K562 (cell line): Measurements from ENCODE around the gene FLVCR2. TPM values are rescaled to one million over a fixed set of nuclear protein-coding genes. Genes with fewer than 3 reads are reported as not detected.

Experiments
- ATAC-seq: fragments of 200-7000 bp; cut with Tn5 transposase; 3 replicates; pipeline ENCODE4 v1.9.1; 2020; ENCODE audit warnings: moderate library complexity
- BruUV-seq: library from RNA; stranded (reverse); fragments of 400-500 nt; replicated peaks from 2 replicates; lab custom pipeline; 2021; lab: Mats Ljungman, UMichigan
- CTCF ChIA-PET: fragments of 300-600 bp; formaldehyde crosslinking; extraction: SDS; loops from one replicate; lab custom pipeline; 2021; ENCODE audit warnings: low intra/inter-chr PET ratio; lab: Yijun Ruan, JAX
- POLR2A ChIA-PET: fragments of 300-600, 350-650 bp; sonication (Branson Sonifier 250); formaldehyde crosslinking; extraction: SDS; loops from one replicate; lab custom pipeline; 2021; ENCODE audit warnings: antibody characterized with exemption, inconsistent platforms; lab: Yijun Ruan, JAX
- DNase-seq, 4 experiments: peaks; one replicate each; pipeline versions ENCODE4 v3.0.0 to v3.0.0-alpha.2; 2011 to 2018; ENCODE audit warnings: low spot score in 3 of 4, mixed read lengths in 3 of 4; ENCODE audit errors: extremely low read depth in 1 of 4
- FAIRE-seq: peaks from 2 replicates; lab custom pipeline; 2011; peaks lifted over from hg19 to GRCh38; lab: Jason Lieb, UNC
- H2AFZ ChIP-seq: 2 replicates; pipeline ENCODE4 v1.6.0; 2011; ENCODE audit warnings: low read depth, low read length, control low read depth, inconsistent platforms
- H3K27ac ChIP-seq: fragments of 200-600 bp; 3 replicates; pipeline ENCODE4 v1.8.0; 2011; ENCODE audit warnings: low read depth, mild to moderate bottlenecking, control low read depth, inconsistent platforms, low read length, moderate library complexity, mixed read lengths; ENCODE audit errors: extremely low read depth
- H3K27me3 ChIP-seq, 2 experiments: fragments of 300-600 bp in 1 of 2; 2 replicates in 1 of 2; 3 replicates in 1 of 2; pipeline versions ENCODE4 v1.6.0 to v1.8.0; 2011; ENCODE audit warnings: inconsistent platforms in 2 of 2, low read length in 2 of 2, mild to moderate bottlenecking in 1 of 2, mixed read lengths in 1 of 2, moderate library complexity in 1 of 2; ENCODE audit not compliant: control insufficient read depth in 2 of 2, insufficient read depth in 2 of 2
- H3K36me3 ChIP-seq: fragments of 300-600 bp; 3 replicates; pipeline ENCODE4 v1.8.0; 2011; ENCODE audit warnings: mild to moderate bottlenecking, low read length, inconsistent platforms; ENCODE audit not compliant: control insufficient read depth, insufficient read depth
- H3K4me1 ChIP-seq, 2 experiments: fragments of 200-600 bp in 1 of 2; replicated peaks in 1 of 2; 2 replicates in 1 of 2; 3 replicates in 1 of 2; pipeline versions ENCODE4 v1.5.1 to v1.8.0; 2011; ENCODE audit warnings: inconsistent platforms in 2 of 2, low read length in 2 of 2, mild to moderate bottlenecking in 1 of 2, mixed read lengths in 1 of 2, moderate library complexity in 1 of 2; ENCODE audit not compliant: control insufficient read depth in 2 of 2, insufficient read depth in 2 of 2
- H3K4me2 ChIP-seq: 2 replicates; pipeline ENCODE4 v1.6.1; 2011; ENCODE audit warnings: low read length, control low read depth, inconsistent platforms, mixed read lengths; ENCODE audit not compliant: insufficient read depth
- H3K4me3 ChIP-seq: fragments of 200-600 bp; sonication (generic), shearing (Covaris generic); 2 replicates; pipeline ENCODE4 v1.5.1; 2016; ENCODE audit warnings: control low read depth, inconsistent platforms
- H3K79me2 ChIP-seq: fragments of 200-600 bp; 3 replicates; pipeline ENCODE4 v1.8.0; 2011; ENCODE audit warnings: low read length, inconsistent platforms; ENCODE audit not compliant: control insufficient read depth, insufficient read depth
- H3K9ac ChIP-seq, 2 experiments: 2 replicates each; pipeline versions ENCODE4 v1.6.0 to v1.6.1; 2011; ENCODE audit warnings: low read depth in 2 of 2, low read length in 2 of 2, control low read depth in 1 of 2, inconsistent platforms in 1 of 2, mild to moderate bottlenecking in 1 of 2, mixed read lengths in 1 of 2; ENCODE audit not compliant: insufficient read depth in 1 of 2
- H3K9me1 ChIP-seq: one replicate; pipeline ENCODE4 v1.6.0; 2011; ENCODE audit warnings: inconsistent platforms, mild to moderate bottlenecking, low read length, moderate library complexity; ENCODE audit not compliant: control insufficient read depth, insufficient read depth
- H3K9me3 ChIP-seq: replicated peaks from 2 replicates; pipeline ENCODE4 v1.5.1; 2011; ENCODE audit warnings: low read depth, low read length, inconsistent platforms; ENCODE audit not compliant: control insufficient read depth, insufficient read depth
- H4K20me1 ChIP-seq: replicated peaks from 2 replicates; pipeline ENCODE4 v1.6.1; 2011; ENCODE audit warnings: low read length, inconsistent platforms, mixed read lengths; ENCODE audit not compliant: control insufficient read depth, insufficient read depth
- ETV5 ChIP-seq: sonication (generic); formaldehyde crosslinking; IDR thresholded peaks from 2 replicates; pipeline ENCODE4 v1.4.0; 2020; ENCODE audit warnings: low read depth, mild to moderate bottlenecking, missing genetic modification reagents
- GABPB1 ChIP-seq: sonication (generic); formaldehyde crosslinking; IDR thresholded peaks from 2 replicates; pipeline ENCODE4 v1.8.0; 2022; ENCODE audit warnings: mild to moderate bottlenecking, missing genetic modification reagents
- HNRNPK ChIP-seq: fragments of 200-400 bp; formaldehyde crosslinking; IDR thresholded peaks from one replicate; pipeline ENCODE4 v1.6.1; 2018; ENCODE audit warnings: mild to moderate bottlenecking, low read depth, low read length; ENCODE audit not compliant: poor library complexity, severe bottlenecking
- MAFF ChIP-seq: IDR thresholded peaks from 2 replicates; pipeline ENCODE4 v1.6.1; 2012; ENCODE audit warnings: low read length, improper control_type of control experiment
- NEUROD1 ChIP-seq: fragments of 150-350 bp; IDR thresholded peaks from 2 replicates; pipeline ENCODE4 v1.6.1; 2014; ENCODE audit warnings: borderline replicate concordance, low read length, low read depth; ENCODE audit not compliant: partially characterized antibody
- ZNF324 ChIP-seq: fragments of 250-450 bp; sonication (Bioruptor Pico); IDR thresholded peaks from 2 replicates; pipeline ENCODE4 v1.4.0; 2020; ENCODE audit warnings: mild to moderate bottlenecking
- ZNF79 ChIP-seq: fragments of 250-450 bp; sonication (Bioruptor Pico); IDR thresholded peaks from 2 replicates; pipeline ENCODE4 v1.4.0; 2020; ENCODE audit warnings: low read depth, mild to moderate bottlenecking, moderate library complexity
- WGBS: fragments of 100-300 bp; shearing (Covaris generic); methylation state at CpG from one replicate; pipeline ENCODE4 v1.1.6; 2016; ENCODE audit warnings: low coverage, mixed read lengths; ENCODE audit not compliant: insufficient coverage; ENCODE audit errors: missing lambda C conversion rate; 5-methylcytosine and 5-hydroxymethylcytosine counted together
- in situ Hi-C: fragments of 300-500 bp; cut with MboI; formaldehyde crosslinking; loops from 4 replicates; pipeline ENCODE4 v1.15.0; 2018; ENCODE audit warnings: inconsistent platforms, mixed read lengths
- intact Hi-C: fragments of 100-400 bp; cut with micrococcal nuclease; formaldehyde crosslinking; loops from 2 replicates; pipeline ENCODE4 v1.14.2; 2022
- polyA plus RNA-seq, 8 experiments: library from polyadenylated mRNA; depleted of rRNA in 4 of 8; stranded (reverse) in 5 of 8; unstranded in 3 of 8; fragments of >200 nt; fragmentation: Nextera tagmentation in 2 of 8; fragmentation: Illumina TruSeq in 1 of 8; extraction: Ambion mirVana in 2 of 8; extraction: Trizol in 1 of 8; gene quantifications; 2 replicates each; pipeline versions ENCODE4 v1.2.1 to v1.2.3, GENCODE V29; 2011 to 2014; ENCODE audit warnings: inconsistent platforms in 1 of 8, missing spikeins in 1 of 8
- total RNA-seq, 7 experiments: library from RNA; depleted of rRNA in 6 of 7; stranded (reverse); fragments of >200 nt in 6 of 7; fragmentation: Illumina TruSeq in 2 of 7; extraction: Trizol in 2 of 7; gene quantifications; 2 replicates each; pipeline versions ENCODE4 v1.2.1 to v1.2.3, GENCODE V29; 2011 to 2021; ENCODE audit warnings: low replicate concordance in 1 of 7

Gene FLVCR2
- total and polyA plus RNA-seq, 9 of the 15 experiments (the other 6 are each of a cell fraction or from before 2014, with no cell fraction given) = 1.5 TPM; not detected in 8

GRCh38 chr14:75533791-75534555 is 44.4 kb upstream of the FLVCR2 start:
- intact Hi-C loops = no loop called here
- in situ Hi-C loops = no loop called here
- Histone ChIP-seq H3K9me1 (no peaks in the 10 kb centered on the region), H3K4me2 (no peak overlapping the region), H4K20me1 (no peaks in the 10 kb centered on the region), H3K36me3 (no peaks in the 10 kb centered on the region), H3K9me3 (no peaks in the 10 kb centered on the region), H3K4me3 (no peak overlapping the region), H2AFZ (no peak overlapping the region), H3K27ac (no peak overlapping the region), H3K4me1 (peaks cover 4 to 10% of the 10 kb centered on the region in 2 experiments; a peak in 2 of 5 replicates), H3K79me2 (no peaks in the 10 kb centered on the region), H3K9ac (no peak overlapping the region), H3K27me3 (no peaks in the 10 kb centered on the region)
- CTCF ChIA-PET = no interaction called here
- DNase-seq (no peak), ATAC-seq (no peak), FAIRE-seq (no peak)
- POLR2A ChIA-PET = interaction anchor here (0.6 kb wide), 1 partner anchor 9 kb away, joined by 3 read pairs; no protein-coding TSS in a partner anchor
- BruUV-seq = no TSS peak
- 35% methylated on average over 5 of the region's 5 CpGs for WGBS
- TF ChIP-seq HNRNPK (no peak), ZNF79 (CRISPR knock-in tag) (no peak), ZNF324 (no peak), NEUROD1 (no peak), ETV5 (CRISPR knock-in tag) (no peak), GABPB1 (CRISPR knock-in tag) (no peak), MAFF (no peak)
